Coronary artery (tissue), 2 donors: ENCODE data around the gene PPBP.
"Not testable (repeated sequence)": the region's sequence is repeated elsewhere in the genome, so short reads cannot be mapped to it uniquely, and the experiment has no call there.

Source experiments
- DNase-seq: peaks from one replicate; pipeline ENCODE4 v3.0.0-alpha.2; 2017; ENCODE audit warnings: low spot score
- H3K27ac ChIP-seq, 2 donors: fragments of 200-600 bp; sonication (generic); one replicate each; pipeline ENCODE4 v1.5.1; 2016 to 2019
- H3K4me3 ChIP-seq: fragments of 200-600 bp; sonication (generic); 2 replicates; pipeline ENCODE4 v1.5.1; 2016; ENCODE audit warnings: mild to moderate bottlenecking, moderate library complexity
- CTCF ChIP-seq: fragments of 200-600 bp; sonication (generic); IDR thresholded peaks from one replicate; pipeline ENCODE4 v1.5.1; 2019; ENCODE audit warnings: antibody characterized with exemption

Gene PPBP

DNA sequence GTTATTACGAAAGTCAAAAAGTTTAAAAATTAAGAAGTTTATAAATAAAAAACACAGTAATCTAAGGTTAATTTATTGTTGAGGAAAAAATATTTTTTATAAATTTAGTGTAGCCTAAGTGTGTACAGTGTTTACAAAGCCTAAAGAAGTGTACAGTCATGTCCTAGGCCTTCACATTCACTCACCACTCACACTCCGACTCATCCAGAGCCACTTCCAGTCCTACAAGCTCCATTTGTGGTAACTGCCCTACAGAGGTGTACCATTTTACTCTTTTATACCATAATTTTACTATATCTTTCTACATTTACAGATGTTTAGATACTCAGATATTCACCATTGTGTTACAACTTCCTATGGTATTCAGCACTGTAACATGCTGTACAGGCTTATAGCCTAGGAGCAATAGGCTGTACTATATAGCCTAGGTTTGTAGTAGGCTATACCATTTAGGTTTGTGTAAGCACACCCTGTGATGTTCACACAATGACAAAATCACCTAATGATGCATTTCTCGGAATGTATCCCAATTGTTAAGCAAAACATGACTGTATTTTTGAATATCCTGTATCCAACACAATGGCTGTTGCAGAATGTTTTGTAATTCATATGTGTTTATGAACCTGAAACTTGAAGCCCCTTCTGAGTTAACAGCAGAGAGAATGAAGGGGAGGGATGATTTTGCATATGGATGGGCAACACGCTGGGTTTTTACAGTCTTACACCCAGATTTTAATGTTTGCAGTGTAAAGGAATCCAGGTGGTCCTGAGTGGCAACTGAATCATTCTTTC lies 3.1 kb downstream of the PPBP start:
- Histone ChIP-seq H3K4me3 (no peak overlapping the region), H3K27ac (no peak overlapping the region)
- no peak for DNase-seq
- TF ChIP-seq CTCF, result no peak

DNA sequence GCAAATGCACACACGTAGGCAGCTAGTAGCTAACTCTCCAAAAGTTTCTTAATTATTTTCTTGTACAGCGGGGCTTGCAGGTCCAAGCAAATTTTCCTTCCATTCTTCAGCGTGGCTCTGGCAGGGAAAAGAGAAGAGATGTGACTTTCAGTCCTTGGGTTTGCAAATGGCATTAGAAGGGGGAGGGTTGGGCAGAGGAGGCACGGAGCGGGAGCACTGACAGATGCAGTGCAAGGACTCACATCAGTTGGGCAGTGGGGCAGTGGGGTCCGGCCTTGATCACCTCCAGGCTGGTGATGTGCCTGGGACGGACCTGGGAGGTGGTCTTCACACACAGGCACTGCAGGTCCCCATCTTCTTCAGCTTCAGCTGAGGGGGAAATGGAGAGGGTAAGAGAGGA lies 6.8 kb downstream of the PPBP start:
- DNase-seq, H3K4me3 ChIP-seq, H3K27ac ChIP-seq: not testable (repeated sequence)

DNA sequence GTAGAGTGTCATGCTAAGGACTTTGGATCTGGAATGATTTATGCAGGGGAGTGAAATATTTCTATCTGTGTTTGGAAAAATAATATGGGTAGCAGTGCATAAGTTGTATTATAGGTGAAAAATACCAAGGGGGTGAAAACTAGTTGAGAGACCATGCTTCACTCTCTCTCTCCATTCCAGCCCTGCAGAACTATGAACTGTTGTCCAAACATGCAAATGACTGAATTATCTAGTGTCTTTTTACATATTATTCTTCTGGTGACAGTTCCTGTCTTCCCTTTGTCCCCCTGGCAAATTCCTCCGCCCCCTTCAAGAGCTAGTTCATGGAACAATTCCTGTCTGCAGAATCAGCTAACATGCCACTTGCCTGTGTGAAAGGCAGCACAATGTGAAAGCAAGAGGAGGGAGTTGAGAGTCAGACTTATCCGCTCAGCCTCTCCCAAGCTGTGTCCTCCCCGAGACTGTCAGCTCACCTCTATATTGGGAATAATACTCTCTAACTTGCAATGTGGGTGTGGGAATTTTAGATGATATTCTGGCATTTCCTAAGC lies 8.5 kb downstream of the PPBP start:
- TF ChIP-seq CTCF, result no peak
- Histone ChIP-seq H3K27ac (peak overlapping the region in 1 of 2 donors; percentile 15), H3K4me3 (no peak overlapping the region)
- no peak for DNase-seq

DNA sequence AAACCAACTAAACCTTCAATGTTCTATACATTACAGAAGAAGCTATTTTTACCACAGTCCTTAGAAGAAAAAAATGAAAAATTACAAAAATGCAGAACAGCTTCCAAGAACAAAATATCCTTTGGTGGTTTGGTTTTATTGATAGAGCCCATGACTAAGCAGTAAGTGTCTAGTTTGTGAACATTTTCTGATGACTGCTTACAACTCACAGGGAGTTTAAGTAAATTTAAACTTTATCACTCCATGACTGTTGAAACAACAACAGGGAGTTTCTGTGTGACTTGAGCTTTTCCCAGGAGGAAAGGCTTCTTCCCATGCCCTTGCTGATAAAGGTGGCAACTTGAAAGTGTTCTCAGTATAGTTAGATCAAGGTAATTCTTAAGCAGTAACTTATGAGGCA lies 9.1 kb downstream of the PPBP start:
- H3K4me3 ChIP-seq, result no peak overlapping the region
- DNase-seq, result no peak
- TF ChIP-seq CTCF, result no peak
- peak overlapping the region in 1 of 2 donors; percentile 15 for H3K27ac ChIP-seq

GRCh38 chr4:73976716-73977115 lies 11.3 kb downstream of the PPBP start:
- DNase-seq, result no peak
- H3K4me3 ChIP-seq, result no peak overlapping the region

DNA sequence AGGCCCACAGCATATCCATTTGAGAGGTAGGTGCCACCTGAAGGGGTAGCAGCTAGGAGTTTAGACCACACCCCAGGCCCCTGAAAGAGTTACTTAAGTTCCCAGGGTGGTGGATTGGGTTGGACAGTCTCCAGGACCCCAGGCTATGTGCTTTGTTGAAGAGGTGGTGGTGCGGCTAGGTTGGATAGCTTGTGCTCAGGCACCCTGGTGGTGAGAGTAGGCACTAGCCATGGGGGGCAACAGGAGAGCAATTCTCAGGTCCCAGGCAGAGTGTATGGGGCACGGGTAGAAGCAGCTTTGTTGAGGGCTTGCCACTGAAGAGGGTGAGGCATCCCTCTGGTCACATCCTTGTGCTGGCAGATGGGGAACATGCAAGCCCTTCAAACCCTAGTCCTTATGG lies 11.8 kb downstream of the PPBP start:
- no peak for TF ChIP-seq CTCF
- Histone ChIP-seq H3K4me3 (no peak overlapping the region), H3K27ac (no peak overlapping the region)
- no peak for DNase-seq

More at GRCh38 chr4:73976716-73977115, 11.3 kb downstream of the PPBP start:
- peak overlapping the region in 1 of 2 donors; percentile 39 for H3K27ac ChIP-seq
- TF ChIP-seq CTCF, result no peak

- H3K27ac ChIP-seq, result no peak overlapping the region
- no peak for TF ChIP-seq CTCF
- H3K4me3 ChIP-seq, result no peak overlapping the region
- no peak for DNase-seq
These were observed 13.6 kb downstream of the PPBP start for GRCh38 chr4:73974352-73974751.
